ENCODE results near the gene IQSEC1.

IQSEC1 gene

GRCh38 chr3:12916159-12916558, 157.1 kb downstream of the IQSEC1 start:
- no peak for TF ChIP-seq POLR2AphosphoS5 (IDR thresholded peaks at IDR 0.05; ENCODE audit: low read depth, low read length)
- no peak for TF ChIP-seq TAF1 (IDR thresholded peaks at IDR 0.05; ENCODE audit: borderline replicate concordance, insufficient read depth, low read length)
- TF ChIP-seq, protein P1, sequence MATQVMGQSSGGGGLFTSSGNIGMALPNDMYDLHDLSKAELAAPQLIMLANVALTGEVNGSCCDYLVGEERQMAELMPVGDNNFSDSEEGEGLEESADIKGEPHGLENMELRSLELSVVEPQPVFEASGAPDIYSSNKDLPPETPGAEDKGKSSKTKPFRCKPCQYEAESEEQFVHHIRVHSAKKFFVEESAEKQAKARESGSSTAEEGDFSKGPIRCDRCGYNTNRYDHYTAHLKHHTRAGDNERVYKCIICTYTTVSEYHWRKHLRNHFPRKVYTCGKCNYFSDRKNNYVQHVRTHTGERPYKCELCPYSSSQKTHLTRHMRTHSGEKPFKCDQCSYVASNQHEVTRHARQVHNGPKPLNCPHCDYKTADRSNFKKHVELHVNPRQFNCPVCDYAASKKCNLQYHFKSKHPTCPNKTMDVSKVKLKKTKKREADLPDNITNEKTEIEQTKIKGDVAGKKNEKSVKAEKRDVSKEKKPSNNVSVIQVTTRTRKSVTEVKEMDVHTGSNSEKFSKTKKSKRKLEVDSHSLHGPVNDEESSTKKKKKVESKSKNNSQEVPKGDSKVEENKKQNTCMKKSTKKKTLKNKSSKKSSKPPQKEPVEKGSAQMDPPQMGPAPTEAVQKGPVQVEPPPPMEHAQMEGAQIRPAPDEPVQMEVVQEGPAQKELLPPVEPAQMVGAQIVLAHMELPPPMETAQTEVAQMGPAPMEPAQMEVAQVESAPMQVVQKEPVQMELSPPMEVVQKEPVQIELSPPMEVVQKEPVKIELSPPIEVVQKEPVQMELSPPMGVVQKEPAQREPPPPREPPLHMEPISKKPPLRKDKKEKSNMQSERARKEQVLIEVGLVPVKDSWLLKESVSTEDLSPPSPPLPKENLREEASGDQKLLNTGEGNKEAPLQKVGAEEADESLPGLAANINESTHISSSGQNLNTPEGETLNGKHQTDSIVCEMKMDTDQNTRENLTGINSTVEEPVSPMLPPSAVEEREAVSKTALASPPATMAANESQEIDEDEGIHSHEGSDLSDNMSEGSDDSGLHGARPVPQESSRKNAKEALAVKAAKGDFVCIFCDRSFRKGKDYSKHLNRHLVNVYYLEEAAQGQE (IDR thresholded peaks at IDR 0.05; ENCODE audit: insufficient read depth in 1 of 2, low read depth in 2 of 2, low read length in 2 of 2): no peak
- no peak for TF ChIP-seq FOXP2 (optimal IDR thresholded peaks at IDR 0.05; ENCODE audit: borderline replicate concordance, extremely low read depth, extremely low read length, insufficient read depth)
- no peak for TF ChIP-seq SIN3A (IDR thresholded peaks at IDR 0.05; ENCODE audit: borderline replicate concordance, insufficient read depth, low read length)

GRCh38 chr3:12914088-12914487, 159.1 kb downstream of the IQSEC1 start:
- TF ChIP-seq SIN3A (IDR thresholded peaks at IDR 0.05; ENCODE audit: borderline replicate concordance, insufficient read depth, low read length) (no peak), POLR2AphosphoS5 (IDR thresholded peaks at IDR 0.05; ENCODE audit: low read depth, low read length) (no peak), FOXP2 (optimal IDR thresholded peaks at IDR 0.05; ENCODE audit: borderline replicate concordance, extremely low read depth, extremely low read length, insufficient read depth) (no peak)

DNA sequence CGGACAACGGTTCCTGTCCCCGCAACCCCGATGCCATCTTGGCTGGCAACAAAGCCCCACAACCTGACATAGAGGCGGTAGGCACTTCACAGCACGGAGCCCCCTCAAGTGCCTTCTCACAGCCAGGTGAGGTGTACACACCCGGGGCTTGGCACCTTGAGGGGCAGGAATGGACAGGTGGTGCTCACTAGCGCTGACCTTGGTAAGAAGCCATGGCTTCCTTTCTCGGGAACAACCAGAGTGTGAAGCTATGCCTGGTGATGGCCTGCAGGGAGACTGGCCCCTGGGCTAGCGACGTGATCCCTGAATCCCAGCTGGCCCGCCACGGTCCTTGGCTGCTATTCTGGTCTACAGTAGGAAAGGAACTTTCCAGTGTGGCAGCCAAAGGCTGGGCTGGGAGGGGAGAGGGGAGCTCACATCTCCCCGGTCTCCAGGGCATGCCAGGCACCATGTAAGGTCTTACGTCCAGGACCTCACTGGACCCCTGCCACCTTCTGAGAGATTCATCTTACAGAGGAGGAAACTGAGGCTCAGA, 161.3 kb downstream of the IQSEC1 start:
- TF ChIP-seq, protein P1 (IDR thresholded peaks at IDR 0.05; ENCODE audit: insufficient read depth in 1 of 2, low read depth in 2 of 2, low read length in 2 of 2): no peak
- TF ChIP-seq FOXP2 (optimal IDR thresholded peaks at IDR 0.05; ENCODE audit: borderline replicate concordance, extremely low read depth, extremely low read length, insufficient read depth) (no peak), SIN3A (IDR thresholded peaks at IDR 0.05; ENCODE audit: borderline replicate concordance, insufficient read depth, low read length) (no peak)

DNA sequence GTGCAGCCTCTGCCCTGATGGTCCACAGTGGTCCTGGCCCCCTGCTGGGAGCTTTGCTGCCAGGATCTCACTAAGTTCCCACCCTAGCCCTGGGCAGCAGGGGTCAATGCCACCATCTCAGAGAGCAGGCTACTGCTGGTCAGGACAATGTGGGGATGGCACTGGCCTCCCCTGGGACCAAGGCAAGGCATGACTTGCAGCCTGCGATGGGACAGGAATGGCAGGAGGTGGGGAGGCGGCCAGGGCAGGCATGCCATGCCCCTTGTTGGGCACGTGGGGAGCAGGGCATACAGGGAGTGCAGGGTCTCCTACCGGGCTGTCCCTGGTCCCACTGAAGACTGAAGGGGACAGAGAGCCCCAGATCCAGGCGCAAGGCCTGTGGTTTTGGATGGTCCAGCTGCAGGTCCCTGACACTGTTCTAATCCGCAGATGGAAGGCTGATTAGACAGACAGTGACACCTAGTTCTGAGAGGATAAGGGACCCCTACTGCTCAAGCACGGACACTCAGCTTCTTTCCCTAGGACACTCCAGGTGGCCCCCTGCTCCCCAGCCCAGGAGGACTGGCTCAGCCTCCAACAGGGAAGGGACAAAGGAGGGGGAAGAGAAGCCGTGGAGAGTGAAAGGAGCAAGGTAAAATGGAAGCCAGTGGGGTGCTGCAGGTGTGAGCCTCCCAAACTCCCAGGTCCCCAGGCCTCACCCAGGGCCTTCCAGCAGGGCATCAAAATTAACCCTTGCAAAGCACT, 162.7 kb downstream of the IQSEC1 start:
- no peak for TF ChIP-seq FOXP2 (optimal IDR thresholded peaks at IDR 0.05; ENCODE audit: borderline replicate concordance, extremely low read depth, extremely low read length, insufficient read depth)
- TF ChIP-seq TAF1 (IDR thresholded peaks at IDR 0.05; ENCODE audit: borderline replicate concordance, insufficient read depth, low read length): no peak
- no peak for TF ChIP-seq POLR2AphosphoS5 (IDR thresholded peaks at IDR 0.05; ENCODE audit: low read depth, low read length)
- TF ChIP-seq, protein P1 (IDR thresholded peaks at IDR 0.05; ENCODE audit: insufficient read depth in 1 of 2, low read depth in 2 of 2, low read length in 2 of 2): no peak
- TF ChIP-seq SIN3A (IDR thresholded peaks at IDR 0.05; ENCODE audit: borderline replicate concordance, insufficient read depth, low read length): no peak

- TF ChIP-seq, protein P1 (IDR thresholded peaks at IDR 0.05; ENCODE audit: insufficient read depth in 1 of 2, low read depth in 2 of 2, low read length in 2 of 2): no peak
- no peak for TF ChIP-seq POLR2AphosphoS5 (IDR thresholded peaks at IDR 0.05; ENCODE audit: low read depth, low read length)
- no peak for TF ChIP-seq FOXP2 (optimal IDR thresholded peaks at IDR 0.05; ENCODE audit: borderline replicate concordance, extremely low read depth, extremely low read length, insufficient read depth)
- TF ChIP-seq SIN3A (IDR thresholded peaks at IDR 0.05; ENCODE audit: borderline replicate concordance, insufficient read depth, low read length): no peak
- TF ChIP-seq TAF1 (IDR thresholded peaks at IDR 0.05; ENCODE audit: borderline replicate concordance, insufficient read depth, low read length): no peak
Observed at GRCh38 chr3:12909710-12910109, 163.5 kb downstream of the IQSEC1 start.
